Measurements from ENCODE around the gene FASTKD3.

DNA sequence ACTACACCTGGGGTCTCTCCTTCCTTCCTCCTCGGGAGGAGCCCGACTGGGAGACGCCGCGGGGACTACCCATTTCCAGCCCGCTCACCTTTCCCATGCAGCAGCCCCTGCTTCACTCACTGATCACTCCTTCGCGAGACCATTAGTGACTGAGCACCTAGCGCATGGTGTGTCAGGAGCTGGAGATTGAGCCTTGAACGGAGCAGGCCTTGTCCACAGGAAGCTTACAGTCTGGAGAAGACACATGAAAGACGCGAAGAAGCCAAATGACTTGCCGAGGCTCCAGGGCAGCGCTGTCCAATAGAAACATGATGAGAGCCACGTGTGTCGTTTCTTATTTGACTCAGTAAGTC lies 17.6 kb downstream of the FASTKD3 start:
- TF ChIP-seq, protein P1, sequence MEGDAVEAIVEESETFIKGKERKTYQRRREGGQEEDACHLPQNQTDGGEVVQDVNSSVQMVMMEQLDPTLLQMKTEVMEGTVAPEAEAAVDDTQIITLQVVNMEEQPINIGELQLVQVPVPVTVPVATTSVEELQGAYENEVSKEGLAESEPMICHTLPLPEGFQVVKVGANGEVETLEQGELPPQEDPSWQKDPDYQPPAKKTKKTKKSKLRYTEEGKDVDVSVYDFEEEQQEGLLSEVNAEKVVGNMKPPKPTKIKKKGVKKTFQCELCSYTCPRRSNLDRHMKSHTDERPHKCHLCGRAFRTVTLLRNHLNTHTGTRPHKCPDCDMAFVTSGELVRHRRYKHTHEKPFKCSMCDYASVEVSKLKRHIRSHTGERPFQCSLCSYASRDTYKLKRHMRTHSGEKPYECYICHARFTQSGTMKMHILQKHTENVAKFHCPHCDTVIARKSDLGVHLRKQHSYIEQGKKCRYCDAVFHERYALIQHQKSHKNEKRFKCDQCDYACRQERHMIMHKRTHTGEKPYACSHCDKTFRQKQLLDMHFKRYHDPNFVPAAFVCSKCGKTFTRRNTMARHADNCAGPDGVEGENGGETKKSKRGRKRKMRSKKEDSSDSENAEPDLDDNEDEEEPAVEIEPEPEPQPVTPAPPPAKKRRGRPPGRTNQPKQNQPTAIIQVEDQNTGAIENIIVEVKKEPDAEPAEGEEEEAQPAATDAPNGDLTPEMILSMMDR (IDR thresholded peaks at IDR 0.05; ENCODE audit: insufficient read depth, low read depth, low read length) = no peak
- no peak for TF ChIP-seq EZH2 (IDR thresholded peaks at IDR 0.05; ENCODE audit: insufficient read depth, low read length)
